Thyroid gland (tissue), 4 donors: ENCODE measurements around the gene SLC13A3.

Source experiments
- CTCF ChIP-seq, 6 experiments: fragments of 200-600 bp in 3 of 6; fragments of 450-650 bp in 3 of 6; sonication (generic) in 3 of 6; IDR thresholded peaks; one replicate each; pipeline ENCODE4 v1.5.1; 2016 to 2019; ENCODE audit warnings: antibody characterized with exemption in 6 of 6, mild to moderate bottlenecking in 2 of 6, inconsistent platforms in 1 of 6, moderate library complexity in 1 of 6
- POLR2A ChIP-seq, 2 donors: fragments of 450-650 bp; IDR thresholded peaks; one replicate each; pipeline ENCODE4 v1.6.1; 2017; ENCODE audit warnings: antibody characterized with exemption in 2 of 2, mild to moderate bottlenecking in 2 of 2, moderate library complexity in 1 of 2

DNA sequence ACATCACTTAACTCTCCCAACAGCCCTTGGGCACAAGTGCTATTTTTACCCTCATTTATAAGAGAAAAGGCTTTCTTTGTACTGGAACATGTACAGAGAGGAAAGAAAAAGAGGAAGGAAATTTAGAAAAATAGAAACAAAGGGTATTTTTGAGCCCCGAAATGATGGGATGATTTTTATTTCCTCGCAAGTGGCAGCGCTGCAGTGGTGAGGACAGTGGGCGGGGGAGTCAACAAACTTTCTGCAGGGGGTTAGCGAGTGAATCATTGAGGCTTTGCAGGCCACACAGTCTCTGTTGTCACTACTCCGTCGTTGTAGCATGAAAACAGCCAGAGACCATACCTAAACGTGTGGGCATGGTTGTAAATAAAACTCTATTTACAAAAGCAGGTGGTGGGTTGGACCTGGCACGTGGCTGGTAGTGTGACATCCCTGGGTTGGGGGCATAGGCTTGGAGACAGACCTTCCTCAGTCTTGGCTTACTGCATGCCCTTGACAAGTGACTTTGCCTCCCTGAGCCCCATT lies 75.3 kb downstream of the SLC13A3 start:
- no peak for TF ChIP-seq CTCF (IDR thresholded peaks at IDR 0.05)
- no peak for TF ChIP-seq POLR2A (IDR thresholded peaks at IDR 0.05)
